SH-SY5Y (cell line): Measurements from ENCODE around the gene RHOD.

Experiments used
- GATA2 ChIP-seq: IDR thresholded peaks from 2 replicates; pipeline ENCODE4 v1.6.1; 2011; ENCODE audit warnings: mild to moderate bottlenecking, low read depth, low read length
- GATA3 ChIP-seq: IDR thresholded peaks from 2 replicates; pipeline ENCODE4 v1.6.1; 2011; ENCODE audit warnings: low read depth, mild to moderate bottlenecking, low read length, moderate library complexity

GRCh38 chr11:67113231-67113721 lies 56.6 kb downstream of the RHOD start:
- TF ChIP-seq GATA2 (no peak), GATA3 (no peak)
